ENCODE results near the gene SPATS2L.

The SPATS2L gene

GRCh38 chr2:200378652-200379290 is 72.3 kb downstream of the SPATS2L start:
- peak in 2 of 14 donors; percentile 12 to 38 for DNase-seq

GRCh38 chr2:200379481-200380090 is 73.1 kb downstream of the SPATS2L start:
- no peak for DNase-seq

GRCh38 chr2:200380091-200380561 is 73.6 kb downstream of the SPATS2L start:
- DNase-seq: peak in 2 of 14 donors; percentile 14 to 18

GRCh38 chr2:200380833-200381542 is 74.5 kb downstream of the SPATS2L start:
- DNase-seq: no peak

- no peak for DNase-seq
Measured at GRCh38 chr2:200382874-200383273, 76.4 kb downstream of the SPATS2L start.

- no peak for DNase-seq
Measured at GRCh38 chr2:200383380-200384110, 77.1 kb downstream of the SPATS2L start.

- DNase-seq: no peak
Measured at GRCh38 chr2:200385063-200385635, 78.7 kb downstream of the SPATS2L start.

GRCh38 chr2:200393191-200393590 is 86.7 kb downstream of the SPATS2L start:
- DNase-seq: no peak

GRCh38 chr2:200394045-200394444 is 87.6 kb downstream of the SPATS2L start:
- no peak for DNase-seq

GRCh38 chr2:200396781-200397242 is 90.3 kb downstream of the SPATS2L start:
- DNase-seq: no peak

GRCh38 chr2:200397785-200398184 is 91.3 kb downstream of the SPATS2L start:
- DNase-seq: peak in 1 of 14 donors; percentile 6

- no peak for DNase-seq
Measured at GRCh38 chr2:200399046-200399445, 92.6 kb downstream of the SPATS2L start.

- no peak for DNase-seq
Measured at GRCh38 chr2:200399636-200400035, 93.1 kb downstream of the SPATS2L start.

GRCh38 chr2:200403814-200404213 is 97.3 kb downstream of the SPATS2L start:
- DNase-seq: no peak

- no peak for DNase-seq
Measured at GRCh38 chr2:200404615-200405014, 98.1 kb downstream of the SPATS2L start.

- no peak for DNase-seq
Measured at GRCh38 chr2:200405599-200406298, 99.3 kb downstream of the SPATS2L start.

GRCh38 chr2:200406379-200406778 is 99.9 kb downstream of the SPATS2L start:
- DNase-seq: no peak

- no peak for DNase-seq
Measured at GRCh38 chr2:200408428-200409316, 102.2 kb downstream of the SPATS2L start.

- DNase-seq: no peak
Measured at GRCh38 chr2:200411831-200412230, 105.3 kb downstream of the SPATS2L start.

GRCh38 chr2:200414367-200414766 is 107.9 kb downstream of the SPATS2L start:
- DNase-seq: no peak

- no peak for DNase-seq
Measured at GRCh38 chr2:200415455-200415854, 109.0 kb downstream of the SPATS2L start.

Measured in C1 segment of cervical spinal cord (tissue), 14 donors.